ENCODE results near the gene DISP3.
A peak's percentile ranks its signal among the peaks of the same experiment; 100 is the strongest.

The DISP3 gene

GRCh38 chr1:11531943-11532342 lies 53.0 kb downstream of the DISP3 start:
- no peak for DNase-seq

- no peak for DNase-seq
Measured at GRCh38 chr1:11533790-11534787, 55.1 kb downstream of the DISP3 start.

- no peak for DNase-seq
Measured at GRCh38 chr1:11534846-11535245, 55.9 kb downstream of the DISP3 start.

GRCh38 chr1:11535316-11535715 lies 56.4 kb downstream of the DISP3 start:
- no peak for DNase-seq

- DNase-seq = no peak
Measured at GRCh38 chr1:11535761-11536572, 57.0 kb downstream of the DISP3 start.

- DNase-seq = no peak
Measured at GRCh38 chr1:11536573-11537379, 57.8 kb downstream of the DISP3 start.

- DNase-seq = no peak
Measured at GRCh38 chr1:11537380-11537764, 58.4 kb downstream of the DISP3 start.

GRCh38 chr1:11537854-11538591 lies 59.1 kb downstream of the DISP3 start:
- DNase-seq = no peak

GRCh38 chr1:11538886-11539285 lies 59.9 kb downstream of the DISP3 start:
- DNase-seq = no peak

- DNase-seq = no peak
Measured at GRCh38 chr1:11539850-11540772, 61.2 kb downstream of the DISP3 start.

- DNase-seq = no peak
Measured at GRCh38 chr1:11540773-11541160, 61.8 kb downstream of the DISP3 start.

- no peak for DNase-seq
Measured at GRCh38 chr1:11541236-11541635, 62.3 kb downstream of the DISP3 start.

- no peak for DNase-seq
Measured at GRCh38 chr1:11541956-11542355, 63.0 kb downstream of the DISP3 start.

- no peak for DNase-seq
Measured at GRCh38 chr1:11543392-11543791, 64.4 kb downstream of the DISP3 start.

GRCh38 chr1:11543796-11544195 lies 64.8 kb downstream of the DISP3 start:
- DNase-seq = no peak

GRCh38 chr1:11546456-11546855 lies 67.5 kb downstream of the DISP3 start:
- DNase-seq = no peak

- DNase-seq = peak; percentile 46
Measured at GRCh38 chr1:11550664-11551283, 71.8 kb downstream of the DISP3 start.

GRCh38 chr1:11558276-11558675 lies 79.3 kb downstream of the DISP3 start:
- DNase-seq = no peak

- DNase-seq = no peak
Measured at GRCh38 chr1:11558871-11559590, 80.1 kb downstream of the DISP3 start.

GRCh38 chr1:11559591-11559970 lies 80.6 kb downstream of the DISP3 start:
- DNase-seq = no peak
